Gastrocnemius medialis (tissue), 4 donors: Measurements from ENCODE around the gene TDRD12.

Experiments
- POLR2A ChIP-seq, 2 donors: fragments of 450-650 bp; IDR thresholded peaks; one replicate each; pipeline ENCODE4 v1.6.1; 2017; ENCODE audit warnings: antibody characterized with exemption in 2 of 2, mild to moderate bottlenecking in 2 of 2, moderate library complexity in 2 of 2
- TF ChIP-seq, protein P1 (sequence below), 5 experiments: fragments of 450-650 bp in 3 of 5; fragments of 200-600 bp in 2 of 5; sonication (generic) in 2 of 5; IDR thresholded peaks in 4 of 5; conservative IDR thresholded peaks in 1 of 5; 1 replicate in 4 of 5; 2 replicates in 1 of 5; pipeline ENCODE4 v1.5.1; 2016 to 2019; ENCODE audit warnings: antibody characterized with exemption in 5 of 5, mild to moderate bottlenecking in 3 of 5, moderate library complexity in 3 of 5

GRCh38 chr19:32751066-32751465, 31.5 kb downstream of the TDRD12 start:
- TF ChIP-seq, protein P1, sequence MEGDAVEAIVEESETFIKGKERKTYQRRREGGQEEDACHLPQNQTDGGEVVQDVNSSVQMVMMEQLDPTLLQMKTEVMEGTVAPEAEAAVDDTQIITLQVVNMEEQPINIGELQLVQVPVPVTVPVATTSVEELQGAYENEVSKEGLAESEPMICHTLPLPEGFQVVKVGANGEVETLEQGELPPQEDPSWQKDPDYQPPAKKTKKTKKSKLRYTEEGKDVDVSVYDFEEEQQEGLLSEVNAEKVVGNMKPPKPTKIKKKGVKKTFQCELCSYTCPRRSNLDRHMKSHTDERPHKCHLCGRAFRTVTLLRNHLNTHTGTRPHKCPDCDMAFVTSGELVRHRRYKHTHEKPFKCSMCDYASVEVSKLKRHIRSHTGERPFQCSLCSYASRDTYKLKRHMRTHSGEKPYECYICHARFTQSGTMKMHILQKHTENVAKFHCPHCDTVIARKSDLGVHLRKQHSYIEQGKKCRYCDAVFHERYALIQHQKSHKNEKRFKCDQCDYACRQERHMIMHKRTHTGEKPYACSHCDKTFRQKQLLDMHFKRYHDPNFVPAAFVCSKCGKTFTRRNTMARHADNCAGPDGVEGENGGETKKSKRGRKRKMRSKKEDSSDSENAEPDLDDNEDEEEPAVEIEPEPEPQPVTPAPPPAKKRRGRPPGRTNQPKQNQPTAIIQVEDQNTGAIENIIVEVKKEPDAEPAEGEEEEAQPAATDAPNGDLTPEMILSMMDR (IDR thresholded peaks at IDR 0.05 in 4 of 5, conservative IDR thresholded peaks at IDR 0.05 in 1 of 5) = no peak
- no peak for TF ChIP-seq POLR2A (IDR thresholded peaks at IDR 0.05)
